GM21528 (cell line): ENCODE measurements around the gene SRSF2.
"Not testable (repeated sequence)": the region's sequence is repeated elsewhere in the genome, so short reads cannot be mapped to it uniquely, and the experiment has no call there.

Experiments used
- ATAC-seq: cut with Tn5 transposase; IDR thresholded peaks from one replicate; pipeline ENCODE4 v1.9.1; 2021; ENCODE audit warnings: mild to moderate bottlenecking, moderate library complexity; ENCODE audit not compliant: unreplicated experiment, low FRiP score

SRSF2 gene, protein sequence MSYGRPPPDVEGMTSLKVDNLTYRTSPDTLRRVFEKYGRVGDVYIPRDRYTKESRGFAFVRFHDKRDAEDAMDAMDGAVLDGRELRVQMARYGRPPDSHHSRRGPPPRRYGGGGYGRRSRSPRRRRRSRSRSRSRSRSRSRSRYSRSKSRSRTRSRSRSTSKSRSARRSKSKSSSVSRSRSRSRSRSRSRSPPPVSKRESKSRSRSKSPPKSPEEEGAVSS

DNA sequence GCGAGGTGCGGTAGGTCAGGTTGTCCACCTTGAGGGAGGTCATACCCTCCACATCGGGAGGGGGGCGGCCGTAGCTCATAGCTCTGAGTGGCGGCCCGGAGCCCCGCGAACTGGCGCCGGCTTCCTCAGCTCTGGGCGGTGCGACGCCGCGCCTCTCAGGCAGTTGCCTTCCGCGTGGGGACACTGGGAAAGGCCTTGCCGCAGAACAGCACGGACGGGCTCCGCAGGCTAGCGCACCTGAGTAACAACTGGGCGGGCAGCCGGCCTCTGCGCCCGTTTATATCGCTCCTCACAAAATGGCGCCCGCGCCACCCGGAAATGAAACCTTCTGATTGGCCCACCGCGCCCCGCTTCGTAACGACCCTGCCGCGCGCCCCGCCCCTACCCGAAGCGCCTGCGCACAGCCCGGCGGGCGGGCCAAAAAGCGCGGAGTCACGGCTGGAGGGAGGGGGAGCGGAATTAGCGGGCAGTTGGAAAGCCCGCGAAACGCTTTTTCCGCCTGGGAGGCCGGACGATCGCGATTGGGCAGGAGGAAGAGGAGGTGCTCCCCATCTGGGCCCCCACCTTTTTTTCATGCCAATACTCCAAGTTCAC lies at the start of gene SRSF2:
Gene SRSF2 (minus strand): TSS at position 250 of the 594 bp plus-strand sequence. CDS start 171 bp downstream, at position 79.
- ATAC-seq, result peak; percentile 70

DNA sequence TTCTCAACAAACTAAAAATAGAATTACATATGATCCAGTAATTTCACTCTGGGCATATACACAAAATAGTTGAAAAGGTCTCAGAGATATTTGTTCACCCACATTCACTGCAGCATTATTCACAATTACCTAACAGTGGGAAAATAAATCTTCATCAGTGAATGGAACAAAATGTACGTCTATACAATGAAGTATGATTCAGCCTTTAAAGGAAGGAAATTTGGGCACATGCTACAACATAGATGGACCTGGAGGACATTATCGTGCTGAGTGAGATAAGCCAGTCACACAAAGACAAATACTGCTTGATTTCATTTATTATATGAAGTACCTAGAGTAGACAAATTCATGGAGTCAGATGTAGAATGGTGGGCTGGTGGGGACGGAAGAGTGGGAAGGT lies 47.8 kb upstream of the SRSF2 start:
- no peak for ATAC-seq

DNA sequence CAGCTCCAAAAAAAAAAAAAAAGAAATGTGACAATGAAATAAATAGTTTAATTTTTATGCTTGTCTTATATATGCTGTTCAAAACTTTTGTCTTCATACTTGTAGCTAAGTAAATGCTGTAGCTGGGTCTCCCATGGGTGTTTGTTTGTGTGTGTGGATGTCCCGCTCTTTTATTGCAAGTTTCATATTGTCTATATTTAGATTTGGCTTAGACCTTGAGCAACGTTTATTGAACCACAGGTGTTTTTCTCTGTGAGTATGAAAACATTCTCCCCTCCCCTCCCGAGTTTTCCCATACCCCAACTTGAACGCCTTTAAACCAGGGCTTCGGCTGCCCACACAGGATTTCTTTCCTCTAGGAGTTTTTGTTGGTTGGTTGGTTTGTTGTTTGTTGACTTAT lies 46.0 kb upstream of the SRSF2 start:
- ATAC-seq, result no peak

DNA sequence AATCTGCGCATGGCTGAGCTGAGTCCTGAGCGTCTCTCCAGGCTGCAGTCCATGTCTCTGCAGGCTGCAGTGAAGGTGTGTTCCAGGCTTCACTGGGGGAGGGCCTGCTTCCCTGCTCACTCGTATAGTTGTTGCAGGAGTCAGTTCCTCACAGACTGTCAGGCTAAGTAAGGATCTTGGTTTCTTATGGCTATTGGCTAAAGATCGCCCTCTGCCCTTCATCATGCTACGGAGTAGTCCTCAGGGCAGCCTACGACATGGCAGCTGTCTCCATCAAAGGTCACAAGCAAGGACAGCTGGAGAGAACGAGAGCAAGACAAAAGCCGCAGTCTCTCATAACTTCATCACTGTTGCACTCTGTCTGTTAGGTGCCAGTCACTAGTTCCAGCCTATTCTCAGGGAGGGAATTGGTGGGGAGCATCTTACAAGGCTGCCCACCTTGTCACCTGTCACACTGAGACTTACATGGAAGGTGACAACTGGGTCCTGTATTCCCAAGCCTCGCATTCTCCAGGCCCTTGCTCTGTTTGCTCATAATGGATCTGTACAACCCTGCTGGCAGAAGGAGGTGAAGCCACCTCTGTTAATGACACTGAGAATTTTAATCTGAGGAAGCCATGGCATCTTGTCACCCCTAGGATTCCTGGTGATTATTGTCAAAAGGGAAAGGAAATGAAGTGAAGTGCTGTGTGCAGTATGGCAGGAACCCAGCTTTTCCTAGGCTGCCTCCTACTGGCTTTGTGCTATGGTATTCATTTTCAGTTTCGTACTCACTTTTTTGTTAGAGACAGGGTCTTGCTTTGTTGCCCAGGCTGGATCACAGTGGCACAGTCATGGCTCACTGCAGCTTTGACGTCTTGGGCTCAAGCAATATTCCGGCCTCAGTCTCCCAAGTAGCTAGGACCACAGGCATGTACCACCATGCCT lies 44.2 kb upstream of the SRSF2 start:
- ATAC-seq, result no peak

DNA sequence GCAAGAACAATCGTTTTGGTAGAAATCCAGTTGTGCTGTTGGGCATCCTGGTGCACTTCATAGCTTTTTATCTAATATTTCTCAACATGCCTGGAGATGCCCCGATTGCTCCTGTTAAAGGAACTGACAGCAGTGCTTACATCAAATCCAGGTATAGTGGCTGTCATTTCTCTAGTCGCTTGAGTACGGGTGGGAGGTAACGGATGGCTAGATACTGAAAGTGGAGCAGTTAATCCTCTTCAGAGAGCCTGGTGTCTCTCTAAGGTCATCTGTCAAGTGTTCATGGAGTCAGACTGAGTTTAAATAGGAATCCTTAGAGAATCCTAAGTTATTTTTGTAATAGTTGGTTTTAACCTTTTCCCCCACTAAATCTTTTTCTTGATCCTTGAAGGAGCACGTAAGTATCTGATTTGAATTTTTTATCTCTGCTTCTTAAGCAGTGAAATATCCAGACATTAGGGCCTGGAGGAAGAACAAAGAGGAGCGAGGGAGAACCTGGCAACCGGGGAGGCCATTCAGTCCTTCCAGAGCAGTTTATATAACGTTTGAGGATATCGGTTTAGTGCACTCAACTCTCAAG lies 38.0 kb upstream of the SRSF2 start:
- no peak for ATAC-seq

DNA sequence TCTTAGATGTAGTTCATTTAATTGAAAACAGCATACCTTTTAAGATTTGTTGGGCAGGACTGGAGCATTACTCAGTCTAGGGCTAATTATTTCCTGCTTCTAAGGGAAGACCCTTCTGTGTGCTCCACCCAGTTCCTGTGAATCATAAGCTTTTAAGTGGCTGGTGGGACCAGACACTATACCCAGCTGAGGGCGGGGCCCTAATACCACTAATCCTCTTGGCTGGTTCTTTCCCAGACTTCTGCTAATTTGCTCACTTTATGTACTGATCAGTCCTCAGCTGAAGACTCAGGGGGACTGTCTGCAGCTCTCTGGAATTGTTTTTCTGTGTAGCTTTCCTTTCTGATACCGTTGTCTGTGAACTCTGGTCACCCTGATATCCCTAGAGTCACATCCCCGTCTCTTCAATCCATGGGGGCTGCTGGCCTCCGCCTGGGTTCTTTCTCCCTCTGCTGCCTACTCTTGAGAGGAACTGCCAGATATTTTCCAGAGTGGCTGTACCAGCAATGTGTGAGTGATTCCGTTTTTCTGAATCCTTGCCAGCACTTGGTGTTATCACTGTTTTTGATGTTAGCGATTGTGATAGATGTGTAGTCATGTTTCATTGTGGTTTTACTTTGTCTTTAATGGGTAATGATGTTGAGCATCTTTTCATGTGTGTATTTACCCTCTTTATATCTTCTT lies 35.9 kb upstream of the SRSF2 start:
- no peak for ATAC-seq

DNA sequence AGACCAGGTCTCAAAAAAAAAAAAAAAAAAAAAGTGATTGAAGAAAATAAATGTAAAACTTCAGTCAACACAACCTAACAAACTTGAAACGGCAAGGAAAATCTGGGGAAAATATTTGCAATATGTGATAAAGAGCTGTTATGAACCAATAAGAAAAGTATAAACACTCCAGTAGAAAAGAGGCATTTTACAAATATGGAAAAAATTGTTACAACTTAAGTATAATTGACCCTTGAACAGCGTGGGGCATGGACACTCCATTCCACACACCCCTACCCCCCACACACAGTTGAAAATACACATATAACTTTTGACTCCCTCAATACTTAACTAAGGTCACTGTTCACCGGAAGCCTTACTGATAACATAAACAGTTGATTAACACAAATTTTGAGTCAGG lies 21.4 kb upstream of the SRSF2 start:
- no peak for ATAC-seq

DNA sequence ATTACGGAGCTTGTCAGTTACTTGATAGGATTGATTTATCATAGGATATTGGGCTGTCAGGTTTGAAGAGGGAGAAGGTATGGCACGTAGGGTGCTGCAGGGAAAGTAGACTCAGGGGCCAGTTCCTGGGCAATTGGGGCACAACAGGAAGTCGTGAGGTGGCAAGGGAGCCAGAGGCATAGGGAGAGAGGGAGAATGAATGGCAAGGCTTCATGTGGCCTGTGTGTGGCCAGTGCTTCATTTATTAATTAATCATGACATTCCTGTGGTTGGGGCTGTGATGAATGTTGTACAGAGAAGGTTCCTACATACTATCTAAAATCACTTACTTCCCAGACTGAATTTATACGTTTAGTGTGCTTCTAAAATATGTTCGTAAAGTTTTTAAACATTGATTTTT lies 20.1 kb upstream of the SRSF2 start:
- ATAC-seq, result no peak

DNA sequence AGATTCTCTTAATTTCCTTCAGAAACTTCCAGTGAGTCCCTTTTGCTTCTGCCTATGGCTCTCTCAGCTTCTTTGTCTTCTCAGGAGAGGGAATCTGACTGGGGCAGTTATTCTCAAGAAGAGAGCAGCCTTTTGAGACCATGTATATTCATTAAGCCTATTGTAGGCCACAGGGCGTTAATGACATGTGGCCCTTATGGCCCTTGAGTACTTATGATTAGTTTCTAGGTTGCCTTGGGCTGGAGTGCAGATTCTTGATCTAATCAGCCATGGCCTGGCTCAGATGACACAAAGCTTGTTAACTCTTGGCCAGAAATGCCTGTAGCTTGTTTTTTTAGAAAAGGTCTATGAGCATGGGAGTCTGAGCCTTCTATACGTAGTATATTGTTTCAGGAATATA lies 18.2 kb upstream of the SRSF2 start:
- no peak for ATAC-seq

DNA sequence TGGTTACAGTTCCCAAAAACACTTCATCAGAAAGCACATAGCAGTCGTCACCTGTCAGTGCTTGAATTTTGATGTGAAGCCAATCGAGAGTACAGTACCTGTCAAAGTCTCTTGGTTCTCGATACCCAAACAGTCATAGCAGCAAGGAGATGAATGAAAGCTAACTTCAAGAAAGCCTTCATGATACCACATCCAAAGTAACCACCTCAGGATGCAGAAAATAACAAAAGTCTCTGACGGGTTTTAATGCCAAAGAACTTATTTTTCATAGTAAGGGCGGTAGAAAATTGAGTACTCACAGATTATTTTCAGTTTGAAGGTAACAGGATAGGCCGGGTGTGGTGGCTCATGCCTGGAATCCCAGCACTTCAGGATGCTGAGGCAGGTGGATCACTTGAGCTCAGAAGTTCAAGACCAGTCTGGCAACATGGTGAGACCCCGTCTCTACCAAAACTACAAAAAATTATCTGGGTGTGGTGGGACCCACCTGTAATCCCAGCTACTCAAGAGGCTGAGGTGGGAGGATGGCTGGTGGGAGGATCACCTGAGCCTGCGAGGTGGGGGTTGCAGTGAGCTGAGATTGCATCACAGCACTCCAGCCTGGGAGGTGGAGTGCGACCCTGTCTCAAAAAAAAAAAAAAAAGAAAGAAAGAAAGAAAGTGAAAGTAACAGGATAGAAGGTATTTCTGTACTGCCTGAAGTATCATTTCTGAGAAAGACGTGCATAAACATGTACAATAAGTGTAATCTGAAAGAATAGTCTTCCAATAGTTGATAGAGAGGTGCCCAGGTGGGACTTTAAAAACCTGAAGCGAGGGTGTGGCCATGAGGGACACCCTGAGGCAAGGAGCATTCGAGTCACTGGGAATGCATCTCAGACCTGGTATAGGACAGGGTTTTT lies 16.2 kb upstream of the SRSF2 start:
- ATAC-seq, result no peak

DNA sequence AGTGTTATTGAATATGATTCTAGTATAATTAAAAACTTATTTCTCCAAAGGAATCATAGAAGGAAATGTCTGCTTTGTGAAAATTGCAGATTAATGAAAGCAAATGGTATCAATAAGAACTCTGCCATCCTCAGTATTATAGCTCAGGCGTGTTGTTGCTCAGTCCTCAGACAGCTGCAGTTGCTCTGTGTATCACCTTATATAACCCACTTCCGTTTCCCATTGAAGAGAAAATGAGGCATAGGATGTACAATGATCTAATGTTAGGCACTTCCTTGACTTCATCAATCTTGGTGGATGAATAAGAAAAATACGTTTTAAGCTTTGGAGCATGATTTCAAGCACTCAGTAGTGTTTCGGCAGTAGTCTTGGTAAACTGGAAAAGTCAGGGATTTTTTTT lies 14.9 kb upstream of the SRSF2 start:
- no peak for ATAC-seq

DNA sequence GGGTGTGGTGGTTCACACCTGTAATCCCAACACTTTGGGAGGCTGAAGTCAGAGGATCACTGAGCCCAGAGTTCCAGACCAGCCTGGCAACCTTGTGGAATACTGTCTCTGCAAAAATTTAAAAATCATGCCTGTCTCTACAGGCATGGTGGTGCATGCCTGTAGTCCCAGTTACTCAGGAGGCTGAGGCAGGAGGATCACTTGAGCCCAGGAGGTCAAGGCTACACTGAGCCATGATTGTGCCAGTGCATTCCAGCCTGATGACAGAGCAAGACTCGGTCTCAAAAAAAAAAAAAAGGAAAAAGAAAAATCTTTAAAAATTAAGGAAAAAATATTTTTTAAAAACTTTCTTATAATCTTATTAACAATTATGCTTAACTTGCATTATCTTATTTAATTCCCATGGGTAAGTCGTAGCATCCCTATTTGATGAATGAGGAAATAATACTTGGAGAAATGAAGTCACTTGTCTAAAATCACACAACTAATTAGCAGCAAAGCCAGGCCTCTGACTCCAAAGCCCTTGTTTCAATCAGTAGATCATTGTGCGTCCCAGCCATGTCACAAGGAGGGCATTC lies 14.4 kb upstream of the SRSF2 start:
- ATAC-seq, result no peak

DNA sequence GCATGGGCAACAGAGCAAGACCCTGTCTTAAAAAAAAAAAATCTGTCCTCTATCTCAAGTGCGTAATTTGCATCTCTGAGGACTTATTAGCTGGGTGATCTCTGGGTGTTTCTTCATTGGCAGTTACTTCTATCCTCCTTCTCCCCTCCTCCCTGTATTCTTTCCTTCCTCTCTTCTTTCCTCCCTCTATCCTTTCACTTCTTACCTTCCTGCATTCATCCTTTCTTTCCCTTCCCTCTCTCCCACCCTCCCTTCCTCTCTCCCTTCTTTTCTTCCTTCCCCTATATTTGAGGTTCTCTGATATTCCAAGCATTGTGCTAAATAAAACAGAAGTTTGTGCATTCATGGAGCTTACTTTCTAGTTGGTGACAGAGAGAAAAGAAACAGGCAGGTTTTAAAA lies 11.5 kb upstream of the SRSF2 start:
- ATAC-seq, result no peak

DNA sequence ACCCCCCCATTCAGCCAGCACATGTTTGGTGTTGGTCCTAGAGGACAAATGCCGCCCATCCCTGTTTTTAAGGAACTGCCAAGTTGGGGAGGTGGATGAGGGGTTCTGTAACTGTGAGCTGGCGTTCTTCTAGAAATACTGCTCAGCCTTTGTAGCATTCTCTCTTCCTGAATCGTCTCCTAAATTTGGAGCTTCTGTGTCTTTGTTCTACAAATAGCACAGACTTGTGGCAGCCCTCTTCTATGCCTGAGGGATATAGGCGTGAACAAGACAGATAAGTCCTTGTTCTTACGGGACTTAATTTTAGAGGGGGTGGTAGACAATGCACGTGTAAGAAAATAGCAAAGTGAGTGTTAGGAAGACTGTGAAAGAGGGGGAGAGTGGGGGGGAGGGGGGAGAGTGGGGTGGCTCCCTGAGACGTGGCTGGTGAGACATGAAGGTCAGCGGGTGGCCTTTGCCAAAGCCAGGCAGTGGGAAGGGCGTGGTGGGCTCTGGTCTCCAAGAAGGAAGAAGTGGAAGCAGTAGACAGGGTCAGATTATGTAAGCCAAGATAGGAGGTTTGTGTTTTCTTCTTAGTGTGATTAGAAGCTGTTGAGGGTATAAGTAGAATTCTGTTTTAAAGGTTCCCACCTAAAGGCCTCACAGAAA lies 10.7 kb upstream of the SRSF2 start:
- ATAC-seq, result no peak

DNA sequence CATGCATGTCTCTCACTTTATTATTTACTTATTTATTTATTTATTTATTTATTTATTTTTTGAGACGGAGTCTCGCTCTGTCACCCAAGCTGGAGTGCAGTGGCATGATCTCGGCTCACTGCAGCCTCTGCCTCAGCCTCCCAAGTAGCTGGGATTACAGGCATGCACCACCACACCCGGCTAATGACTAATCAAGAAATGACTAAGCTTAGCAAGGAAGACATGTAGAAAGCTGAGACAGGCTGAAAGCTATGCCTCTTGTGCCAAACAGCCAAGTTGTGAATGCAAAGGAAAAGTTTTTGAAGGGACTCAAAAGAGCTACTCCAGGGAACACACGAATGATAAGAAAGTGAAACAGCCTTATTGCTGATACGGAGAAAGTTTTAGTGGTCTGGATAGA lies 8.7 kb upstream of the SRSF2 start:
- ATAC-seq, result not testable (repeated sequence)

DNA sequence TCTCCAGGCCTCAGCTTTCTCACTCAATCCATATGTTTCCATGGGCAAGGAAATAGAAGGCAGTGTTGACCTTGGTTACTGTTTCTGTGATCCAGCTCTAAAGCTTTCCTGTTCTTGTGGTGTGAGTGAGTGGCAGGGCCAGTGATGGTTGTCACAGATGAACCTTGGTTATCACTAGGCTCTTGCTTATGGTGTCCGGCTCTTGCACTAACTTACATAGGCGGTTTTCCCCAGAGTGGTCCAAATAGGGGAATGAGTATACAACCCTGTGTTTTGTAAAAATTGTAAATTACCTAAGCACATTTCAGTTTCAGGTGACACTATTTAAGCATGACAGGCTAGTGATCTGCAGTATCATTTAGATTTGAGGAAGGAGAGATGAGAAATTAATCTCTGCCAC lies 7.6 kb upstream of the SRSF2 start:
- ATAC-seq, result no peak

DNA sequence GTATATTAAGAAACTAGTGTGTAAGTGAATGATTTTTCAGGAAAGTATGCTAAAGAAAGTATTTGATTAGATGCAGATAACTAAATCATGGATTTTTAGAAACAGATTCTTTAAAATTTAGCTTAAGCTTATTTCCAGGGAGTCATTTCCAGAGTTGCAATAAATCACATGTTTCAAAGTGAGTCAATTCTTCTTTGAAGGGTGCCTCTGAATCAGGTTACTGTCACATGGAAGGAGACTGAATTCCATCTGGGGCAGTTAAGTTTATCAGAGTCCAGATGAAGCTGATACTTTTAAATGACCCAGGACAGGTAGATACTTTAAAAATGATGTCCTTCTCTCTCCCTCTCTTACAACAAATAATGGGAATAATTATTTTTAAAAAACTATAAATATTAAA lies 5.8 kb upstream of the SRSF2 start:
- ATAC-seq, result no peak

DNA sequence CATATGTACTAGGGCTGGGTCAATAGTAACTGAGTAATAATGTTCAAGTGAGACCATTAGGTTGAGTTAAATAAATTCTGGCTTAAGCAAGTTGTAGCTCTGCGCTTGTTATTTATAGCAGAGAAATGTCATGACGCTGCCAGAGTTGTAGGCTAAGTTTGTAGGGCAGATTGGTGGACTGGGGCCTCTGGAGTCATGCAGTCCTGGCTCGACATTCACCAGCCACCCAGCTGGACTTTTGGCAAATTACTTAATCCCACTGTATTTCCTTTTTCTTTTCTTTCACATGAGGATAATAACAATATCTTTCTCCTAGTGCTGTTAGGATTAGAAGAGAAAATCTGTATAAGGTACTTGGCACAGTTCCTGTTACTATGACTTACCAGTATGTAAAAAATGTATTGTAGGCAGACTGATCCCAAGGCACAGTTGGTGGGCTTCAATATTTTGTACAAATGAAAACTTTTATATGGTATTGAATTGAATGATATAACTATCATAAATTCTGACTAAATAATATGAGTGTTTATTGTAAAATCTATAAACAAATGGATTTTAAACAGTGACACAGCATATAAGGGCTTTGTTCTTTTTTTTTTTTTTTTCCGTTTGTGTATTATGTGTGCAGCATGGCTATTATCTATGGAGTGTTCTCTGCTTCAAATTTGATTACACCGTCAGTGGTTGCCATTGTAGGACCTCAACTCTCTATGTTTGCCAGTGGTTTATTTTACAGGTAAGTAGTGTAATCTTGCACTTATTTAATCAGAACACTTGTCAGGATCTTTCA lies 3.4 kb upstream of the SRSF2 start:
- no peak for ATAC-seq
